SK-N-SH treated with all-trans-retinoic acid at 6 μM for 48 hours (cell line): ENCODE results near the gene AMZ1.

Source experiments
- ARNTL ChIP-seq: fragments of 450-650 bp; formaldehyde crosslinking; IDR thresholded peaks from 2 replicates; pipeline ENCODE4 v1.5.0; 2020; ENCODE audit warnings: low read depth, mild to moderate bottlenecking, moderate library complexity, borderline replicate concordance
- GLIS3 ChIP-seq: fragments of 250-450 bp; sonication (Bioruptor Pico); IDR thresholded peaks from 2 replicates; pipeline ENCODE4 v1.5.0; 2020; ENCODE audit warnings: mild to moderate bottlenecking, moderate library complexity
- ISL1 ChIP-seq: fragments of 250-450 bp; sonication (Bioruptor Pico); IDR thresholded peaks from 2 replicates; pipeline ENCODE4 v2.1.2; 2022; ENCODE audit warnings: mild to moderate bottlenecking, moderate library complexity
- OSR1 ChIP-seq: fragments of 250-450 bp; sonication (Bioruptor Pico); IDR thresholded peaks from 2 replicates; pipeline ENCODE4 v1.8.0; 2022; ENCODE audit warnings: moderate library complexity, mild to moderate bottlenecking, inconsistent platforms
- PPARA ChIP-seq: fragments of 250-450 bp; sonication (Bioruptor Pico); IDR thresholded peaks from 2 replicates; pipeline ENCODE4 v1.5.0; 2020; ENCODE audit warnings: mild to moderate bottlenecking, borderline replicate concordance
- RARB ChIP-seq: fragments of 250-450 bp; sonication (Bioruptor Pico); IDR thresholded peaks from 2 replicates; pipeline ENCODE4 v1.8.0; 2021; ENCODE audit warnings: mild to moderate bottlenecking, moderate library complexity
- ZC3H10 ChIP-seq: fragments of 250-450 bp; sonication (Bioruptor Pico); IDR thresholded peaks from 2 replicates; pipeline ENCODE4 v1.5.1; 2021; ENCODE audit warnings: mild to moderate bottlenecking, moderate library complexity
- ZFP30 ChIP-seq: fragments of 450-650 bp; formaldehyde crosslinking; IDR thresholded peaks from 2 replicates; pipeline ENCODE4 v1.5.0; 2022; ENCODE audit warnings: mild to moderate bottlenecking, moderate library complexity
- ZNF565 ChIP-seq: fragments of 450-650 bp; formaldehyde crosslinking; conservative IDR thresholded peaks from 2 replicates; pipeline ENCODE4 v1.5.0; 2020; ENCODE audit warnings: low read depth, mild to moderate bottlenecking, moderate library complexity
- ZNF70 ChIP-seq: fragments of 450-650 bp; formaldehyde crosslinking; IDR thresholded peaks from 2 replicates; pipeline ENCODE4 v1.5.0; 2020; ENCODE audit warnings: mild to moderate bottlenecking, moderate library complexity
- TF ChIP-seq, protein P1 (sequence below): fragments of 250-450 bp; sonication (Bioruptor Pico); IDR thresholded peaks from 2 replicates; pipeline ENCODE4 v1.8.0; 2020; ENCODE audit warnings: mild to moderate bottlenecking, moderate library complexity, borderline replicate concordance
- TF ChIP-seq, protein P2 (sequence below): fragments of 250-450 bp; sonication (Bioruptor Pico); IDR thresholded peaks from 2 replicates; pipeline ENCODE4 v1.5.1; 2020; ENCODE audit warnings: low read depth, mild to moderate bottlenecking, moderate library complexity

DNA sequence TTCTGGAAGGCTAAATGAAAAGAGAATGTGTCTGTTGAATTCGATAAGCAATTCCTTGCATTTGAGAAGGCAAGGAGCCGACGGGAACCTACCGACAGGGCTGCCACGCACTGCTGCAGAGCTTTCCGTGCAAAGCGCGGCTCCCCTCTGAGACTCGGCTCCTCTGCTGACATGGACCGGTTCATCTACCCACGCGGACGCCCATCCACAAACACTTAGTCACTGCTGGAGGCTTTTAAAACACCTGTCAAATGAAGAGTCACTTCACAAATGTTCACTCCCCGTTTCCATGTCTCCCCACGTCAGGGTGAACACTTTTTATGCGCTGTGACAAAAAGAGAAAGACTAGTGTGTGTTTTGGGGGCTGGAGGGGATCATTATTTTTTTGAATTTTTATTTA, 32.0 kb downstream of the AMZ1 start:
- TF ChIP-seq, protein P1, sequence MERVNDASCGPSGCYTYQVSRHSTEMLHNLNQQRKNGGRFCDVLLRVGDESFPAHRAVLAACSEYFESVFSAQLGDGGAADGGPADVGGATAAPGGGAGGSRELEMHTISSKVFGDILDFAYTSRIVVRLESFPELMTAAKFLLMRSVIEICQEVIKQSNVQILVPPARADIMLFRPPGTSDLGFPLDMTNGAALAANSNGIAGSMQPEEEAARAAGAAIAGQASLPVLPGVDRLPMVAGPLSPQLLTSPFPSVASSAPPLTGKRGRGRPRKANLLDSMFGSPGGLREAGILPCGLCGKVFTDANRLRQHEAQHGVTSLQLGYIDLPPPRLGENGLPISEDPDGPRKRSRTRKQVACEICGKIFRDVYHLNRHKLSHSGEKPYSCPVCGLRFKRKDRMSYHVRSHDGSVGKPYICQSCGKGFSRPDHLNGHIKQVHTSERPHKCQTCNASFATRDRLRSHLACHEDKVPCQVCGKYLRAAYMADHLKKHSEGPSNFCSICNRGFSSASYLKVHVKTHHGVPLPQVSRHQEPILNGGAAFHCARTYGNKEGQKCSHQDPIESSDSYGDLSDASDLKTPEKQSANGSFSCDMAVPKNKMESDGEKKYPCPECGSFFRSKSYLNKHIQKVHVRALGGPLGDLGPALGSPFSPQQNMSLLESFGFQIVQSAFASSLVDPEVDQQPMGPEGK (CRISPR knock-in tag): no peak
- TF ChIP-seq ISL1: no peak
- TF ChIP-seq ZNF70 (CRISPR knock-in tag): no peak
- no peak for TF ChIP-seq ZNF565 (CRISPR knock-in tag)
- TF ChIP-seq, protein P2, sequence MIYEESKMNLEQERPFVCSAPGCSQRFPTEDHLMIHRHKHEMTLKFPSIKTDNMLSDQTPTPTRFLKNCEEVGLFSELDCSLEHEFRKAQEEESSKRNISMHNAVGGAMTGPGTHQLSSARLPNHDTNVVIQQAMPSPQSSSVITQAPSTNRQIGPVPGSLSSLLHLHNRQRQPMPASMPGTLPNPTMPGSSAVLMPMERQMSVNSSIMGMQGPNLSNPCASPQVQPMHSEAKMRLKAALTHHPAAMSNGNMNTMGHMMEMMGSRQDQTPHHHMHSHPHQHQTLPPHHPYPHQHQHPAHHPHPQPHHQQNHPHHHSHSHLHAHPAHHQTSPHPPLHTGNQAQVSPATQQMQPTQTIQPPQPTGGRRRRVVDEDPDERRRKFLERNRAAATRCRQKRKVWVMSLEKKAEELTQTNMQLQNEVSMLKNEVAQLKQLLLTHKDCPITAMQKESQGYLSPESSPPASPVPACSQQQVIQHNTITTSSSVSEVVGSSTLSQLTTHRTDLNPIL (CRISPR knock-in tag): no peak
- no peak for TF ChIP-seq RARB
- no peak for TF ChIP-seq GLIS3 (CRISPR knock-in tag)
- no peak for TF ChIP-seq ZFP30 (CRISPR knock-in tag)
- TF ChIP-seq PPARA: no peak
- TF ChIP-seq OSR1 (CRISPR knock-in tag): no peak
- TF ChIP-seq ARNTL (CRISPR knock-in tag): no peak
- no peak for TF ChIP-seq ZC3H10 (CRISPR knock-in tag)
